HEK293T (cell line): ENCODE results near the gene ADAP1.

Experiments used
- CTCF ChIA-PET: fragments of 350-600 bp; formaldehyde crosslinking; extraction: SDS; loops from one replicate; lab custom pipeline; 2021; ENCODE audit warnings: antibody characterized with exemption, inconsistent platforms; lab: Yijun Ruan, JAX
- POLR2A ChIA-PET: fragments of 350-600 bp; formaldehyde crosslinking; extraction: SDS; loops from one replicate; lab custom pipeline; 2020; ENCODE audit warnings: antibody characterized with exemption, inconsistent platforms; lab: Yijun Ruan, JAX
- DNase-seq: peaks from one replicate; pipeline ENCODE4 v3.0.0; 2012; ENCODE audit warnings: mixed read lengths; ENCODE audit errors: extremely low spot score
- ARNT ChIP-seq: fragments of 450-650 bp; IDR thresholded peaks from 2 replicates; pipeline ENCODE4 v1.6.1; 2017; ENCODE audit warnings: mild to moderate bottlenecking
- BHLHE40 ChIP-seq: fragments of 450-650 bp; IDR thresholded peaks from 2 replicates; pipeline ENCODE4 v1.6.1; 2016; ENCODE audit warnings: mild to moderate bottlenecking, moderate library complexity, borderline replicate concordance
- CTBP1 ChIP-seq: fragments of 450-650 bp; IDR thresholded peaks from 2 replicates; pipeline ENCODE4 v1.6.1; 2016; ENCODE audit warnings: borderline replicate concordance
- ELF4 ChIP-seq: fragments of 450-650 bp; IDR thresholded peaks from 2 replicates; pipeline ENCODE4 v1.6.1; 2017; ENCODE audit warnings: antibody characterized with exemption
- FOXA1 ChIP-seq: fragments of 450-650 bp; IDR thresholded peaks from 2 replicates; pipeline ENCODE4 v1.6.1; 2016; ENCODE audit warnings: mild to moderate bottlenecking
- FOXK2 ChIP-seq: fragments of 450-650 bp; IDR thresholded peaks from 2 replicates; pipeline ENCODE4 v1.6.1; 2016; ENCODE audit warnings: mild to moderate bottlenecking
- FOXM1 ChIP-seq: fragments of 450-650 bp; IDR thresholded peaks from 2 replicates; pipeline ENCODE4 v1.6.1; 2017; ENCODE audit warnings: mild to moderate bottlenecking, borderline replicate concordance
- HDGF ChIP-seq: fragments of 450-650 bp; IDR thresholded peaks from 2 replicates; pipeline ENCODE4 v1.6.1; 2017; ENCODE audit warnings: antibody characterized with exemption, borderline replicate concordance
- L3MBTL2 ChIP-seq: fragments of 450-650 bp; conservative IDR thresholded peaks from 2 replicates; pipeline ENCODE4 v1.6.1; 2016; ENCODE audit warnings: mild to moderate bottlenecking
- LEF1 ChIP-seq: fragments of 450-650 bp; IDR thresholded peaks from 2 replicates; pipeline ENCODE4 v1.6.1; 2017; ENCODE audit warnings: mild to moderate bottlenecking, borderline replicate concordance
- NFRKB ChIP-seq: fragments of 450-650 bp; IDR thresholded peaks from 2 replicates; pipeline ENCODE4 v1.6.1; 2016; ENCODE audit warnings: mild to moderate bottlenecking, moderate library complexity
- SP1 ChIP-seq: fragments of 450-650 bp; IDR thresholded peaks from 2 replicates; pipeline ENCODE4 v1.6.1; 2017
- SUZ12 ChIP-seq: fragments of 450-650 bp; IDR thresholded peaks from 2 replicates; pipeline ENCODE4 v1.6.1; 2016; ENCODE audit warnings: mild to moderate bottlenecking
- TARDBP ChIP-seq: fragments of 450-650 bp; IDR thresholded peaks from 2 replicates; pipeline ENCODE4 v1.6.1; 2016
- ZNF384 ChIP-seq: fragments of 450-650 bp; IDR thresholded peaks from 2 replicates; pipeline ENCODE4 v1.6.1; 2016
- TF ChIP-seq, protein P1 (sequence below): fragments of 450-650 bp; IDR thresholded peaks from 2 replicates; pipeline ENCODE4 v1.6.1; 2016

ADAP1 gene

DNA sequence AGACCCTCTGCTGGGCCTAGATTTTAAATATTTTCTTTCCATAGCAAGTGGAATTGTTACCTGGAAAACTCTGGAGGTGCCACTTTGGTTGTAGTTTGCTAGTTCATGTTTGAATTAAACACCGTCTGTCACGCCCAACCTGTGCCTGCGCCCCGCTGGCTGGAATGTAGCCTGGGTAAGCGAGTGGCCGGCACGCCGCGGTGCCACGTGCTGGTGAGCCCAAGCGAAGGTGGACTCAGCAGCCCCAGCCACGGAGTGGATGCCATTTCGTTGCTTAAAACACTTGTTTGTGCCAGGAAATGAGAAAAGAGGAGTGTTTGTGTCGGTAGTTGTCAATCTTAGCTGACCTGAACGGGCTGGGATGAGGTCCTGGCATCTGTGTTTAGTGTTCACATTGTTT lies 75.4 kb downstream of the ADAP1 start:
- TF ChIP-seq SUZ12 (no peak), ARNT (no peak), FOXM1 (no peak), NFRKB (no peak), FOXK2 (no peak), ELF4 (no peak), CTBP1 (no peak), BHLHE40 (no peak), LEF1 (no peak), SP1 (no peak), ZNF384 (no peak)
- TF ChIP-seq, protein P1, sequence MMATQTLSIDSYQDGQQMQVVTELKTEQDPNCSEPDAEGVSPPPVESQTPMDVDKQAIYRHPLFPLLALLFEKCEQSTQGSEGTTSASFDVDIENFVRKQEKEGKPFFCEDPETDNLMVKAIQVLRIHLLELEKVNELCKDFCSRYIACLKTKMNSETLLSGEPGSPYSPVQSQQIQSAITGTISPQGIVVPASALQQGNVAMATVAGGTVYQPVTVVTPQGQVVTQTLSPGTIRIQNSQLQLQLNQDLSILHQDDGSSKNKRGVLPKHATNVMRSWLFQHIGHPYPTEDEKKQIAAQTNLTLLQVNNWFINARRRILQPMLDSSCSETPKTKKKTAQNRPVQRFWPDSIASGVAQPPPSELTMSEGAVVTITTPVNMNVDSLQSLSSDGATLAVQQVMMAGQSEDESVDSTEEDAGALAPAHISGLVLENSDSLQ, result no peak
- POLR2A ChIA-PET, result no interaction called here
- CTCF ChIA-PET, result no interaction called here
- DNase-seq, result no peak

DNA sequence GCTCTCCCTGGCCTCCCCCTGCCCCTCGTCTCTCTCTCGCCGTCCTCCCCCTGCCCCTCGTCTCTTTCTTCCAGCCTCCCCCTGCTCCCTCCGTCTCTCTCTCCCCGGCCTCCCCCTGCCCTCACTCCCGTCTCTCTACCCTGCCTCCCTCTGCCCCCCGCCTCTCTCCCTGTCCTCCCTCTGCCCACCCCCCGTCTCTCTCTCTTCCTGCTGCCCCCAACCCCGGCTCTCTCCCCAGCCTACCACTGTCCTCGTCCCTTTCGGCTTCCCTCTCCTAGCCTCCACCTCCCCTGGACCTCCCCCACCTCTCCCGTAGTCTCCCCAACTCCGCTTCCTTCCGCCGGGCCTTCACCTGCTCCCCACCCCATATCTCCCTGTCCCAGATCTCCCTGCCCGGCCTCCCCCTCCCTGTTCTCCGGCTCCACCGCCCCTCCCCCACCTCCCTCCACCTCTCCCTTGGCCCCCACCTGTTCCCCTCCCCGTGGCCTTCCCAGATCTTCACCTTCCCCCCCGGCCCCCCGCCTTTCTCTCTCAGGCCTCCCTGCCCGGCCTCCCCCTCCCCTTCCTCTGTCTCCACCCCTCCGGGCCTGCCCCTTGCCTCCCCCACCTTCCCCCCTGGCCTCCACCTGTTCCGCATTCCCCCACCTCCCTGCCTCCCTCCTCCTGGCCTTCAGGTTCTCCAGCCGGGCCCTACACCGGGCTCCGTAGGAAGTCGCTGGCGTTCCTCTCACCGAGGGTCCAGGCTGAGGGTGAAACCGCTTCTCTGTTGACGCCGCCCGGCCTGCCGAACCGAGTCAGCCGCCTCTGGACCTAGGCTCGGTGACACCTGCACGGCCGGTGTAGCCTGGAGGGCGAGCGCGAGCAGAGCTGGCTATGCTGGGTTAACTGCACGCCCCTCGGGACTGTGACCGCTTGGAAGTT lies 76.9 kb downstream of the ADAP1 start:
- ChIA-PET CTCF (no interaction called here), POLR2A (interaction anchor here (0.9 kb wide), 1 partner anchor 8 kb away, joined by 3 read pairs; no protein-coding TSS in a partner anchor)
- no peak for DNase-seq
- TF ChIP-seq ARNT, result no peak

DNA sequence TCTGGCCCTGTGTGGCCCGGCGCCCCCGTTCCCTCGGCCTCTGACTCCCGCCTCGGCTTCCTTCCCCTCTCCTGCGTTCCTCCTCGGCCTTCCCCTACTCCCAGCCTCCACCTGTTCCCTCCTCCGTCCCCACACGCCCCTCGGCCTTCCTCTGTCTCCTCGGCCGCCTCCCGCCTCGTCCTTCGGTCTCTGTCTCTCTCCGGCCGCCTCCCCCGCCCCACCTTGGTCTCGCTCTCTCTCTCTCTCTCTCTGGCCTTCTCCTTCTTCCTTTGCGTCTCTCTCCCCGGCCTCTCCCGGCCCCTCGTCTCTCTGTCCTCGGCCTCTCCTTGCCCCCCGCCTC lies 77.5 kb downstream of the ADAP1 start:
- CTCF ChIA-PET, result no interaction called here
- POLR2A ChIA-PET, result interaction anchor here (0.9 kb wide), 1 partner anchor 9 kb away, joined by 3 read pairs; no protein-coding TSS in a partner anchor
- no peak for TF ChIP-seq FOXK2
- TF ChIP-seq CTBP1, result no peak
- TF ChIP-seq, protein P1, result no peak; the same call in 1 of the 2 replicates
- no peak for TF ChIP-seq ARNT
- TF ChIP-seq HDGF, result no peak
- no peak for TF ChIP-seq NFRKB
- no peak for TF ChIP-seq BHLHE40
- no peak for TF ChIP-seq SUZ12
- TF ChIP-seq FOXM1, result no peak
- TF ChIP-seq SP1, result no peak
- no peak for TF ChIP-seq ZNF384
- no peak for TF ChIP-seq LEF1
- no peak for DNase-seq

DNA sequence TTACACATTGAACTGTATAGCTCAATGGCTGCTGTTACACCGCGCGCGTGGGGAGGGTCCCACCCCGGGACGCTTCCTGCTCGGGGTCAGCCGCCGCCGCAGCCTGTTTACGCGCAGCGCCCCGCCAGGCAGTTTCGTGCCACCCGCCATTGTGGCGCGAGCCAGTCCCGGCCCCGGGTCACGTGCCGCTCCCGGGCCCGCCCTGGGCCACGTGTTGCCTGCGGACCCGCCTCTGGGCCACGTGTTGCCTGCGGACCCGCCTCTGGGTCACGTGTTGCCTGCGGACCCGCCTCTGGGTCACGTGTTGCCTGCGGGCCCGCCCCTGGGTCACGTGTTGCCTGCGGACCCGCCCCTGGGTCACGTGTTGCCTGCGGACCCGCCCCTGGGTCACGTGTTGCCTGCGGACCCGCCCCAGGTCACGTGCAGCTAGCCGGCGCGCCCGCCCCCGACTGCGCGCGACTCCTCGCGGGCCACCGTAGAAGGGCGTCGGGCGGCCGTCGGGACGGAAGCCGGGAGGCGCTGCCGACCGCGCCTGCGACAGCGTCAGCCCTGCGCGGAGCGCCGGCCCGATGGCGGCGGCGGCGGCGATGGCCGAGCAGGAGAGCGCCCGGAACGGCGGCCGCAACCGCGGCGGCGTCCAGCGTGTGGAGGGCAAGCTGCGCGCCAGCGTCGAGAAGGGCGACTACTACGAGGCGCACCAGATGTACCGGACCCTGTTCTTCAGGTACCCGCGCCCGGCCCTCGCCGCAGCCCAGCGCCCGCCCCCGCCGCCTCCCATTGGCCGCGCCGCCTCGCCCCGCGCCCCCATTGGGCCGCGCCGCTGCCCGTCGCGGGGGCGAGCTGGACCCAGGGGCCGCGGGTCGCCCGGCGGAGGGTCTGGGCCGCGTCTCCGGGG lies 78.2 kb downstream of the ADAP1 start, which contains the start of gene GET4:
Gene GET4 (plus strand): TSS at position 478 of the 895 bp plus-strand sequence. CDS start 92 bp downstream, at position 570.
- TF ChIP-seq LEF1 (peak; percentile 81; the same call in 1 of the 2 replicates), SUZ12 (no peak), CTBP1 (no peak), SP1 (no peak), FOXM1 (no peak), ARNT (peak; percentile 62; the same call in 1 of the 2 replicates), TARDBP (no peak), BHLHE40 (no peak), L3MBTL2 (peak; percentile 85)
- TF ChIP-seq, protein P1, result peak; percentile 87; the same call in 1 of the 2 replicates
- peak; percentile 88 for DNase-seq
- ChIA-PET POLR2A (interaction anchor here (0.9 to 1.2 kb wide), 2 partner anchors 9 to 59 kb away, joined by 3 to 4 read pairs; no protein-coding TSS in a partner anchor), CTCF (interaction anchor here (0.7 to 1.0 kb wide), 2 partner anchors 40 to 63 kb away, joined by 3 read pairs; no protein-coding TSS in a partner anchor)

DNA sequence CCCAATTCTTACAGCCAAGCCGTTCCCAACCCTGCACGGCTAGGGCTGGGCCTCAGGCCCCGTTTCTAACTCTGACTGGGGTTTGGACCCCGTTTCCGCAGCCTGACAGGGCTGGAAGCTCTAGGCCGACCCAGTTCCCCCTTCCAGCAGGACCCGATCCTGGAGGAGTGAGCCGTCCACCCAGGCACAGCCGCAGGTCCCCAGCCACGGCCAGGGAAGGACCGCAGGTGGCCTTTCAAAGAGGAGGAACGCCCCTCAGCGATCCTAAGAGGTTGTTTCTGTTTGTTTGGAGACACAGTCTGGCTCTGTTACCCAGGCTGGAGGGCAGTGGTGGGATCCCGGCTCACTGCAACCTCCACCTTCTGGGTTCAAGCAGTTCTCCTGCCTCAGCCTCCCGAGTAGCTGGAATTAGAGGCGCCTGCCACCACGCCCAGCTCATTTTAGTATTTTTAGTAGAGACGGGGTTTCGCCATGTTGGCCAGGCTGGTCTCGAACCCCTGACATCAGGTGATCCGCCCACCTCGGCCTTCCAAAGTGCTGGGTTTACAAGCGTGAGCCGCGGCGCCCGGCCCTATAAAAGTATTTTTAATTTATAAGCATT lies 78.9 kb downstream of the ADAP1 start:
- no peak for DNase-seq
- TF ChIP-seq LEF1 (no peak), NFRKB (no peak), FOXA1 (no peak), SUZ12 (no peak), FOXK2 (no peak)
- ChIA-PET CTCF (interaction anchor here (0.7 to 1.0 kb wide), 2 partner anchors 39 to 62 kb away, joined by 3 read pairs; no protein-coding TSS in a partner anchor), POLR2A (interaction anchor here (1.2 kb wide), 1 partner anchor 58 kb away, joined by 4 read pairs; no protein-coding TSS in a partner anchor)
